ENCODE data around the gene EMD.

- TF ChIP-seq POLR2AphosphoS5 (IDR thresholded peaks at IDR 0.05) (no peak), CTCF (IDR thresholded peaks at IDR 0.05) (no peak), POLR2A (IDR thresholded peaks at IDR 0.05) (no peak)
Measured at GRCh38 chrX:154348646-154349358, 30.3 kb upstream of the EMD start.
